ENCODE data around the gene MAT2A.
"Not testable (repeated sequence)": the region's sequence is repeated elsewhere in the genome, so short reads cannot be mapped to it uniquely, and the experiment has no call there.

Gene MAT2A

GRCh38 chr2:85524336-85524908 is 14.5 kb upstream of the MAT2A start:
- DNase-seq = no peak

GRCh38 chr2:85525029-85525428 is 13.9 kb upstream of the MAT2A start:
- DNase-seq = no peak

DNA sequence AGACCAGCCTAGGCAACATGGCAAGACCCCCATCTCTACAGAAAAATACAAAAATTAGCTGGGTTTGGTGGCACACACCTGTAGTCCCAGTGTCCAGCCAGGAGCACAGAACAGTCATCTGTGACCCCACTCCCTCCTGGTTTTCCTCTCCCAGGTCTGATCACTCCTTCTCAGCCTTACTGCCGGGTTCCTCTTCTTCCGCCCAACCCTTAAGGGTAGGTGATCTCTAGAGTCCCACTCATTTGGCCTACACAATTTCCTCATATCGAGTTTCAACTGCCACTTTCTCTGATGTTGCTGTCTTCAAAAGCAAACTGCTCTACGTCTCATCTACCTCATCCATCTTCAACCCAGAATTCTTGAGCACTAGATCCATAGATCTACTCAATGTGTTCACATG is 13.4 kb upstream of the MAT2A start:
- no peak for DNase-seq

GRCh38 chr2:85527787-85528186 is 11.2 kb upstream of the MAT2A start:
- DNase-seq = no peak

GRCh38 chr2:85528355-85528754 is 10.6 kb upstream of the MAT2A start:
- no peak for DNase-seq

- no peak for DNase-seq
Measured at GRCh38 chr2:85529809-85530208, 9.2 kb upstream of the MAT2A start.

DNA sequence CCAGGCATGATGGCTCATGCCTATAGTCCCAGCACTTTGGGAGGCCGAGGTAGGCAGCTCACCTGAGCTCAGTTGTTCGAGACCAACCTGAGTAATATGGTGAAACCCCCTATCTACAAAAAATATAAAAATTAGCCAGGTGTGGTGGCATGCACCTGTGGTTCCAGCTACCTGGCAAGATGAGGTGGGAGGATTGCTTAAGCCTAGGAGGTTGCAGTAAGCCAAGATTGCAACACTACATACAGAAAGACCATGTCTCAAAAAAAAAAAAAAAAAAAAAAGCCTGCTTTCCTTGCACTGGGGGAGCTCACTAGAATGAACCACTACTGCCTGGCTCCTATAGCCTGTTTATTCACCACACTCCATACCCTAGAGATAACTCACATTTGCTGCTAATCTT is 7.4 kb upstream of the MAT2A start:
- DNase-seq = no peak

- DNase-seq = no peak
Measured at GRCh38 chr2:85534099-85534498, 4.9 kb upstream of the MAT2A start.

- DNase-seq = no peak
Measured at GRCh38 chr2:85534881-85535280, 4.1 kb upstream of the MAT2A start.

DNA sequence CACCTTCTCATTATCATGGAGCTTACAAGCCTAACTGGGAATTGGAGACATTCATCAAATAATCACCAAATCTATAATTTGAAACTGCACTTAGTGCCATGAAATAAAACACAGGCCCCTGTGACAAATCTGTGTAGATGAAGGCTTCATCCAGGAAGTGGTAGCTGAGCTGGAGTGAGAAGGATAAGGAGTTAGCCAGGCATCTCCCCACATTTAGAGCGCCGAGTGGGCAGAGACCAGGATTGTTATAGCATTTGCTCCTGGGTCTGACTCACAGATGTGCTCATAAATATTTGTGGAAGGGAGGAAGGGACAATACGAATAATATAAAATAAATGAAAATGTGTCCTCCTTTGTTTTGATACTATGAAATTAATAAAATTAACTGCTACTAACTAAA is 2.5 kb upstream of the MAT2A start:
- no peak for DNase-seq

DNA sequence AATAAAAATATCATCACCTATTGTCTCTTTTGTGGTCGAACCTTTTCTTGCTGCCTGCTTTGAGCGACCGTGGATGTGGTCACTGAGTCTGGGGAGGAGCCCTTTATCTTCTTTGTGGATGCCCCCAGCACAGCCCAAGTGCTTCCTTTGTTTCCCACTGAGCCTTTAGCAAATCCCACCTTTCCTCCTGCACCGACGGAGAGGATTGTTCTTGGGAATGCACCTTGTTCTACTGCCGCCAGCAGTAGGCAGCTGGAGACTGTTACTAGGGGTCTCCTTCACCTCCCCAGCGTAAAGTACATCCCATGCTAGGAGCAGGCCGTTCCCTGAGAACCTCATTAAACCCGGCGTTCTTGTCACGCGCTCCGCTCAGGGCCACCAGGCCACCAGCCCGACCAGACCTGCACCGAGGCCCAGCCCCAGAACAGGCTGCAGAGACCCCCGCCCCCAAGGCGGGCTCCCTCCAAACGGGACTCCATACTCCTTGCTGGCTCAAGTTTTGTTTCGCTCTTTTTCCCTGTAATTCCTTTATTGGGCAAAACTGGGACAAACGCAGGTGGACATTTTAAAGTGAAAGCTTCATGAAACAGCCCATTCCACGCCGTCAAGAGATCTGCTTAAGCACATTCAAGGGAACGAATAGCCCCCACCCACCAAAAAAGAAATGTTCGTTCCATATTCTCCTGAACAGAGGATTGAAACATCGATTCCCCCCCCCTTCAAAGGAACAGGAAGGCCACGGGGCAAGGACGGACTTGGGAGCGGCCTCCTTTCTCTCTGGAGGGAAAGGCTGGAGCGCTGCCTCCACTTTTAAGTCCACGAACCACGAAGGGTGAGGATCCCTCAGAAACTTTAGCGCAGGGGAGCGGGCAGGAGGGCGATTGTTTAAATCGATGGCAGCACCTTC is 1.1 kb upstream of the MAT2A start:
- DNase-seq = peak; percentile 38

DNA sequence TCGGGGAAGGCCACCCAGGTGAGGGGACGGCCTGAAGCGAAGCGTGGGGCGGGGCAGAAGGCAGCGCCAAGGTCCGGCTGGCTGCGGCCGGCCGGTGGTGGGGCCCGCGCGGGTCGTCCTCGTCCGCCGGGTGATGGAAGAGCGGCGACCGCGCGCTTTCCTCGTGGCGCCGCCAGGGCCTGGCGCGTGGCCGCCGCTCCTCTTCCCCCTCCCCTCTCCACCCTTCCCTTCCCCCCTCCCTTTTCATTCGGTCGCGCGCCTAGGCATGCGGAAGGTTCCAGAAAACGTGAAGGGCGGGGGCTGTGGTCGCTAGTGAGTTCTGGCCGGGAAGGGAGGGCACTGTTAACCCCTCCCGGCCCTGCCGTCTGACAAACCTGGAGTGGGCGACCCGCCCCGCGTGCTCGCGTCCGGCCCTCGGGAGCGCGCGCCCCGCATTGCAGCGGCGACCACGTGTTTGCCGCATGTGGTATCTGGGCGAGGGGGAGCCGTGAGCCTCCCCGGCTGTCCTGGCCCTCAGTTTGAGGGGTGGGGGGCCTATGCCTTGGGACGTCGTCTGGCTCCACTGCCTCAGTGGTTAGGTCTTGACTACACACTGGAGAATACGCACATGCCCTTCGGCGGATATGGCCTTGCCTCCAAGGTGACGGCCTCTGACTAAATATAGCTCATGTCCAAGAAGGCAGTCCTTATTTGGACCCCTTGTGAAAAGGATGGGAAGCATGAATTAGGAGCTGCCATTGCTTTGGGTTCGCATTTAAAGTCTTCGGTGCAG is 579 bp downstream of the MAT2A start:
- DNase-seq = peak; percentile 76

DNA sequence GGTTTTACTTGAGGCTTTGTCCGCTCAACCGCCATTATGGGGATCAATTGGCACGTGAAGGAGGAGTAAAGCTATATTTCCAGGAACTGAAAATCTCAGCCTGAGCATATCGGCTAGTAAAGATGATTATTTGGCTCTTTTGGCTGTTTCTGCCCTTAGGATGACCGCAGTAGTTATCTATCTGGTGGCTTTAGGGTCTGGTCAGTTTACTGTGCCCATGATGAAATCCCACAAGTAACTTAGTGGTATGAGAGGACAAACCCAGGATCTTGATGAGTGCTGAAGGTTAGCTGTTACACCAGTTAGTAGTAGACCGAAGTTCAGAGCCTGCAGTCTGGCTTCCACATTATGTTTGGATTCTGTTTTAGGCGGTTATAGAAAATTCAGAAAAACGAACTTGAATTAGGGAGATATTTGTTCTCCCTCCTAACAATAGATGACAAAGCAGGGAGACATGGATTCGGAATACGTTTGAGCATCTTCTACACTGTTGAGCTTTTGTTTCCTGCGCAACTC is 1.2 kb downstream of the MAT2A start:
- DNase-seq = no peak

DNA sequence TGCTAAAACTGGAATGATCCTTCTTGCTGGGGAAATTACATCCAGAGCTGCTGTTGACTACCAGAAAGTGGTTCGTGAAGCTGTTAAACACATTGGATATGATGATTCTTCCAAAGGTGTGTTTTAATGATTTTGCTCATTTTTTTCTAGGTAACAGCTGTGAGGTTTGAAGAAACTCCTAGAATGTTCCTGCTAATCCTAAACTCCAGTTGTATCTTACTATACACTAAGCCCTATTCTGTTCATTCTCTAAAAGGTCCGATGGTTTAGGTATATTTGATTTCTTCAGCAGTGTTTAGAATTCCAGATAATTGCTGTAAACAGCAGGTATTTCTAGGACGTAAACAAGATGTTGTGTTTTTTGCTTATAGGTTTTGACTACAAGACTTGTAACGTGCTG is 2.3 kb downstream of the MAT2A start:
- DNase-seq = no peak

GRCh38 chr2:85541753-85542457 is 2.9 kb downstream of the MAT2A start:
- no peak for DNase-seq

DNA sequence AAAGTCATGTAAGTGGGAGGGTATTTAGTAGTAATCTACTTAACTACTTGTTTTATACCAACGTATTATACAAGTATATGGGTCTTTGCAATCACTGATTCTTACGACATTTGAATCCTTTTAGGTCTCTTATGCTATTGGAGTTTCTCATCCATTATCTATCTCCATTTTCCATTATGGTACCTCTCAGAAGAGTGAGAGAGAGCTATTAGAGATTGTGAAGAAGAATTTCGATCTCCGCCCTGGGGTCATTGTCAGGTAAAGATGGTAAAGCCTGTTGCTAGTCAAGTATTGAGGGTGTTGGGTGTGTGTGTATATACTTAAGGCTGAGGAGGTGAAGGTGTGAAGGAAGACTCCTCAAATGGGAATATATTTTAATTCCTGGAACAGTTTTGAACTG is 3.8 kb downstream of the MAT2A start:
- no peak for DNase-seq

DNA sequence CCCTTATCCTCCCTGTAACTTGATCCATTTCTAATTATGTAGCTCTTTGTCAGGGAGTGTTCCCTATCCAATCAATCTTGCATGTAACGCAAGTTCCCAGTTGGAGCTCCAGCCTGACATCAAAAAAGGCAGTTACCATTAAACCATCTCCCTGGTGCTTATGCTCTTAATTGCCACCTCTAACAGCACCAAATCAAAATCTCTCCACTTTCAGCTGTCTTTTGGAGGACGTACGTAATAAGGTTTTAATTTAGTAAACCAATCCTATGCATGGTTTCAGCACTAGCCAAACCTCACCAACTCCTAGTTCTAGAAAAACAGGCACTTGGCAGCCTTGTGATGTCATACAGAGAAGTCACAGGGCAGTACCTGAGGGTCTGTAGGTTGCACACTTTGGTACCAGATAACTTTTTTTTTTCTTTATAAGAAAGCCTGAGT is 5.3 kb downstream of the MAT2A start:
- not testable (repeated sequence) for DNase-seq

GRCh38 chr2:85544915-85545779 is 6.2 kb downstream of the MAT2A start:
- not testable (repeated sequence) for DNase-seq

DNA sequence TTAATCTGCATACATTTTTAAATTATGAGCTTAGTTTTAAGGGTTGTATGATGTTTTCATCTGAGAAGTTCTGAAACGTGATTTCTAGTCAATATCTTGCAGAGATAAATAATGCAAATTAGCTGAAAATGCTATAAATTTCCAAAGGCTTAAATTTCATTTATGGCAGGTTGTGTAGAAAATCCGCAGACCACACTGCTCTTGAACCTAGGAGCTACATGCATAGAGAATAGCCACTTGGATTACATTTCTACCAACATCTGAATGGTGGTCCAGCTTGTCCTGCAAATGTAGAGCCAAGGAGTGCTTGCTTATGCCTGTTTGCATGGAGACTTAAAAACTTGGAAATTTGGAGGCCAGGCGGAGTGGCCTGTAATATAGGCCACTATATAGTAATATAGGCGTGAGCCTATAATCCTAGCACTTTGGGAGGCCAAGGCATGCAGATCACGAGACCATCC is 6.8 kb downstream of the MAT2A start:
- no peak for DNase-seq

- no peak for DNase-seq
Measured at GRCh38 chr2:85547089-85547858, 8.3 kb downstream of the MAT2A start.

Measured in CD4-positive, alpha-beta T cell treated with Interleukin-6 for 4 hours (primary cell).